Measurements from ENCODE around the gene MSRB1. TPM values are rescaled to one million over a fixed set of nuclear protein-coding genes. Genes with fewer than 3 reads are reported as not detected.

MSRB1 gene
- total and polyA plus RNA-seq, 9 of the 15 experiments (the other 6 are each of a cell fraction or from before 2014, with no cell fraction given) = 5.4 to 33.7 (median 25.7) TPM

GRCh38 chr16:1959269-1960039 is 16.5 kb upstream of the MSRB1 start, which contains the start of gene NDUFB10 (continued):
- TF ChIP-seq ZBTB33 (CRISPR knock-in tag; IDR thresholded peaks at IDR 0.05) (peak; percentile 81), NCOA6 (IDR thresholded peaks at IDR 0.05) (no peak), PHF8 (IDR thresholded peaks at IDR 0.05; ENCODE audit: borderline replicate concordance, low read length) (peak; percentile 97; the same call in 1 of the 2 replicates), SMAD4 (CRISPR knock-in tag; conservative IDR thresholded peaks at IDR 0.05) (peak; percentile 82), SIN3A (IDR thresholded peaks at IDR 0.05; ENCODE audit: borderline replicate concordance in 2 of 2, control insufficient read depth in 1 of 2, low read depth in 2 of 2, low read length in 2 of 2) (peak; percentile 68 to 75; a peak in 2 of 4 replicates), AFF4 (CRISPR knock-in tag; IDR thresholded peaks at IDR 0.05) (peak; percentile 62; the same call in 1 of the 2 replicates), ETS1 (conservative IDR thresholded peaks at IDR 0.05; ENCODE audit: control insufficient read depth, low read depth, low read length) (peak; percentile 95), LCOR (CRISPR knock-in tag; IDR thresholded peaks at IDR 0.05) (peak; percentile 53; the same call in 1 of the 2 replicates), FUS (optimal IDR thresholded peaks at IDR 0.05; ENCODE audit: low read depth, low read length) (peak; percentile 59), ZNF77 (CRISPR knock-in tag; IDR thresholded peaks at IDR 0.05) (no peak), GTF2E2 (tag; IDR thresholded peaks at IDR 0.05) (no peak), MEIS2 (IDR thresholded peaks at IDR 0.05; ENCODE audit: partially characterized antibody) (peak; percentile 52), ID3 (CRISPR knock-in tag; IDR thresholded peaks at IDR 0.05) (no peak), ID3 (tag; IDR thresholded peaks at IDR 0.05) (0 out of 2 replicates have a peak, but pooled peaks have one; percentile 61), ETV5 (CRISPR knock-in tag; IDR thresholded peaks at IDR 0.05; ENCODE audit: low read depth) (peak; percentile 84), ZBTB7A (IDR thresholded peaks at IDR 0.05; ENCODE audit: borderline replicate concordance, control insufficient read depth, low read depth, low read length) (peak; percentile 68; the same call in 1 of the 2 replicates), ZBTB12 (CRISPR knock-in tag; IDR thresholded peaks at IDR 0.05) (peak; percentile 16; the same call in 1 of the 2 replicates)
